Placental pericyte (primary cell): ENCODE measurements around the gene WTAP. TPM values are rescaled to one million over a fixed set of nuclear protein-coding genes. Genes with fewer than 3 reads are reported as not detected.

Source experiments
- small RNA-seq: library from RNA; depleted of rRNA; stranded (forward); fragments of <200 nt; gene quantifications from one replicate; pipeline ENCODE3, GENCODE V24; 2012; ENCODE audit warnings: low replicate concordance
- total RNA-seq: library from RNA; depleted of rRNA; stranded (reverse); fragments of >200 nt; gene quantifications from 2 replicates; pipeline ENCODE4 v1.2.3, GENCODE V29; 2012

The WTAP gene
- total RNA-seq, result 102 and 219 TPM in 2 replicates

GRCh38 chr6:159726918-159727716, at the start of gene WTAP:
TSS of gene WTAP (plus strand) at chr6:159727506. CDS start at chr6:159736266, 8,760 bp downstream.

GRCh38 chr6:159693128-159693893, 34.0 kb upstream of the WTAP start, which contains the start of gene SOD2:
TSS of gene SOD2 (minus strand) at chr6:159693241. CDS start at chr6:159693167, 74 bp downstream.

GRCh38 chr6:159761873-159762680, 34.8 kb downstream of the WTAP start, which contains the start of gene ACAT2:
TSS of gene ACAT2 (plus strand) at chr6:159762045. CDS start at chr6:159762088, 43 bp downstream.

GRCh38 chr6:159789377-159790148, 62.3 kb downstream of the WTAP start, which contains the start of gene TCP1:
TSS of gene TCP1 (minus strand) at chr6:159789602. CDS start at chr6:159789468, 134 bp downstream.

GRCh38 chr6:159790149-159790955, 63.0 kb downstream of the WTAP start, which contains the start of gene MRPL18:
TSS of gene MRPL18 (plus strand) at chr6:159790467. CDS start at chr6:159790588, 121 bp downstream.

GRCh38 chr6:159800141-159800865, 73.0 kb downstream of the WTAP start, which contains the start of gene PNLDC1:
TSS of gene PNLDC1 (plus strand) at chr6:159800276. CDS start at chr6:159800308, 32 bp downstream.

Small RNA genes within 50 kb of the gene (small RNA-seq; reads per million reads assigned to genes)
- not detected for gene RNU4ATAC18P
- gene SNORA20, result 505 reads per million, percentile 99 among the genes with 10 or more reads in this experiment
- not detected for gene SNORA29

Other genes with a start within 250 kb of the WTAP start
- gene SOD2, start 34.3 kb upstream of the WTAP start, total RNA-seq, result 189 and 4,222 TPM in 2 replicates
- gene ACAT2, start 34.5 kb downstream of the WTAP start, total RNA-seq, result 54.5 and 110 TPM in 2 replicates
- gene TCP1, start 62.1 kb downstream of the WTAP start, total RNA-seq, result 131 and 327 TPM in 2 replicates
- gene MRPL18, start 63.0 kb downstream of the WTAP start, total RNA-seq, result 42.2 and 85.6 TPM in 2 replicates
- gene PNLDC1, start 72.8 kb downstream of the WTAP start, total RNA-seq, result not detected in 2 replicates
- not detected in 2 replicates for gene MAS1, start 163.5 kb downstream of the WTAP start, total RNA-seq
- gene IGF2R, start 241.6 kb downstream of the WTAP start, total RNA-seq, result 118 and 235 TPM in 2 replicates